ENCODE measurements around the gene SLC49A4.
"Not testable (repeated sequence)": the region's sequence is repeated elsewhere in the genome, so short reads cannot be mapped to it uniquely, and the experiment has no call there.

SLC49A4 gene, protein sequence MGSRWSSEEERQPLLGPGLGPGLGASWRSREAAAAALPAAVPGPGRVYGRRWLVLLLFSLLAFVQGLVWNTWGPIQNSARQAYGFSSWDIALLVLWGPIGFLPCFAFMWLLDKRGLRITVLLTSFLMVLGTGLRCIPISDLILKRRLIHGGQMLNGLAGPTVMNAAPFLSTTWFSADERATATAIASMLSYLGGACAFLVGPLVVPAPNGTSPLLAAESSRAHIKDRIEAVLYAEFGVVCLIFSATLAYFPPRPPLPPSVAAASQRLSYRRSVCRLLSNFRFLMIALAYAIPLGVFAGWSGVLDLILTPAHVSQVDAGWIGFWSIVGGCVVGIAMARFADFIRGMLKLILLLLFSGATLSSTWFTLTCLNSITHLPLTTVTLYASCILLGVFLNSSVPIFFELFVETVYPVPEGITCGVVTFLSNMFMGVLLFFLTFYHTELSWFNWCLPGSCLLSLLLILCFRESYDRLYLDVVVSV

DNA sequence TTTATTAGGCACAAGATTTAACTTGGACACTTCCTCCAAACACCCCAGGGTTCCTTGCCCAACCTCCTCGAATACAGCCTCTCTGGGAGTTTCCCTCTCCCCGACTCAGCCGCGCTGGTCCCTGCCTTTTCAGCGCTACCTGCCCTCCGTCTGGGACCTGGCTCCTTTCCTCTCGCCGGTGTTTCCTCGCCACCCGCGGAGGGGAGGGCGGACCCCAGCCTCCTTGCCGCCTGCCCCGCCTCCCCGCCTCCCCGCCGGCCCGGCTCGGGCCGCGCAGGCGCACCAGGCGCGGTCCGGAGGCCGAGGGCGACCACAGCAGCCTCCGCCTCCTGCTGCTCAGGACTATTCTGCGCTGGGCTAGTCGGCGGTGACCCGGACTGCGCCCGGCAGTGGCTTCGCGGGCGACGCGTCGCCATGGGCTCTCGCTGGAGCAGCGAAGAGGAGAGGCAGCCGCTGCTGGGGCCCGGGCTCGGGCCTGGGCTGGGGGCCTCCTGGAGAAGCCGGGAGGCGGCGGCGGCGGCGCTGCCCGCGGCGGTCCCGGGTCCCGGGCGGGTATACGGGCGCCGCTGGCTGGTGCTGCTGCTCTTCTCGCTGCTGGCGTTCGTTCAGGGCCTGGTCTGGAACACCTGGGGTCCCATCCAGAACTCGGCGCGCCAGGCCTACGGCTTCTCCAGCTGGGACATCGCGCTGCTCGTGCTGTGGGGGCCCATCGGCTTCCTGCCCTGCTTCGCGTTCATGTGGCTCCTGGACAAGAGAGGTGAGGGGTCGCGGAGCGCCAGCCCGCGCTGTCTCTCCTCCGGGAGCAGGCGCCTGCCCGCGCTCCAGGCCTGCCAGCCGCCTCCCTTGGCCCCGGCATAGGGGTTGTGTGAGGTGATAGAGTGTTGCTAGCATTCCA, at the start of gene SLC49A4:
TSS of gene SLC49A4 (plus strand) at position 291 of the 895 bp plus-strand sequence. CDS start at position 415, 124 bp downstream.
- DNase-seq, result no peak

DNA sequence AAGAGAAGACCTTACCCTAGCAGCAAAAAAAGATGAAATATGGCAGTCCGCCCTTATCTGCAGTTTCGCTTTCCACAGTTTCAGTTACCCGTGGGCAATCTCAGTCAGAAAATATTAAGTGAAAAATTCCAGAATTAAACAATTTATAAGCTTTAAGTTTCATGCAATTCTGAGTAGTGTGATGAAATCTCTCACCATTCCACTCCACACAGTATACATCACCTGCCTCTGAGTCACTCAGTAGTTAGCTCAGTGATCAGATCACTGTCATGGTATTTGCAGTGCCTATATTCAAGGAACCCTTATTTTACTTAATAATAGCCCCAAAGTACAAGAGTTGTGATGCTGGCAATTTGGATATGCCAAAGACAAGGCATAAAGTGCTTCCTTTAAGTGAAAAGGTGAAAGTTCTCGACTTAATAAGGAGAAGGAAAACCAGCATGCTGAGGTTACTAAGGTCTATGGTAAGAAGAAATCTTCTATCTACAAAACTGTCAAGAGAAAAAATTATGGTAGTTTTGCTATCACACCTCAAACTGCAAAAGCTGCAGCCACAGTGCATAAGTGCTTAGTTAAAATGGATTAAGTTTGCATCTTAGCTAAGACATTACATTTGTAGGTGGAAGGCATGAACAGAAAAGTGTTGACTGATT, 49.4 kb upstream of the SLC49A4 start:
- DNase-seq, result no peak

DNA sequence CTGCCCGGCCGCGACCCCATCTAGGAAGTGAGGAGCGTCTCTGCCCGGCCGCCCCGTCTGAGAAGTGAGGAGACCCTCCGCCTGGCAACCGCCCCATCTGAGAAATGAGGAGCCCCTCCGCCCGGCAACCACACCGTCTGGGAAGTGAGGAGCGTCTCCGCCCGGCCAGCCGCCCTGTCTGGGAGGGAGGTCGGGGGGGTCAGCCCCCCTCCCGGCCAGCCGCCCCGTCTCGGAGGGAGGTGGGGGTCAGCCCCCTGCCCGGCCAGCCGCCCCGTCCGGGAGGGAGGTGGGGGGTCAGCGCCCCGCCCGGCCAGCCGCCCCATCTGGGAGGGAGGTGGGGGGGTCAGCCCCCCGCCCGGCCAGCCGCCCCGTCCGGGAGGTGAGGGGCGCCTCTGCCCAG, 47.6 kb upstream of the SLC49A4 start:
- not testable (repeated sequence) for DNase-seq

DNA sequence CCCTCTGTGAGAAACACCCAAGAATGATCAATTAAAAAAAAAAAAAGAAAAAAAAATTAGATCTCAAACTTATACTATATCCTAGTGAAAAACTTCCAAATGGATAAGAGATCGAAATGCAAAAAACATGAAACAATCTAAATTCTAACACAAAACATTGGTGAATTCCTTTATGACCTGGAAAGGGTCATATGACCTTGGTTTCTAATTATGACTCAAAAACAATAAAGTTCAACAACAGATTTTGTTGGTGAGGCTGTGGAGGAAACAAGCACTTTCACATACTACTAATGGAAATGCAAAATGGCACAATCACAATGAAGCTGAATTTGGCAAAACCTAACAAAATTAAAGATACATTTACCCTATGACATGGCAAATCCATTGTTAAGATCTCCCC, 46.5 kb upstream of the SLC49A4 start:
- no peak for DNase-seq

DNA sequence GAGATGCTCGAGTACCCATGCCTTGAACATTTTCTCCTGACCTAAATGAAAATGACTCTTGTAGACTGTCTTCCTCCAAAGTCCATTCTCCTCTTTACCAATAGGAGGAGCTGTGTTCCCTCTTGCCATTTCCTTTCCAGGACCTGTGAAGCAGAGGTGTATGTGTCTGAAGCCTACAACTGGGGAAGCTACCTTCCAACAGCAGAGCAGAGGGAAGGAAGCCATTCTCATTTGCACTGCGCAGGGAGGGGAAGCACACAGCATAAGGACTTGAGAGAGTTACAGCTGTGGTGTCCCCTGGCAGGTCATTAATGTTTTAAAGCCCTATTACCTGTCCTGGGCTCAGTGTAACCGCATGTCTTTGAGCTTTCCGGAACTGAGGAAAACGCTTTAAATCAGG, 39.9 kb upstream of the SLC49A4 start:
- DNase-seq, result no peak

DNA sequence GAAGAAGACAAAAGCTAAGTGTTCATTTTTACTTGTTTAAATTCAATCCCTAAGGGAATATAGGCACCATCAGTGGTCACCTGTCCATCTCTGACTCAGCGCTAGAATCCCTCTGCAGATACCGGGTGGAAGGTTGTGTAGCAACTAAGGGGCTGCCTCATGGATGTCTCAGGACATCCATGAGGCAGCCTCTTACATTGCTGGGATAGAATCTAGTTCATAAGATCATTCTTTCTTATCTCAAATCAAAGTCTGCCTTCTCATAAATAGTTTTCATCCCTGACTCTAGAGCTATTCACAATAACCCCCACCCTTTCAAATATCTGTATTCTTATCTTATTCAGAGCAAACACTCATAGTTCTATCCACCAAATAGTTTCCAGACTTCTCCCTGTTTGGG, 39.4 kb upstream of the SLC49A4 start:
- no peak for DNase-seq

DNA sequence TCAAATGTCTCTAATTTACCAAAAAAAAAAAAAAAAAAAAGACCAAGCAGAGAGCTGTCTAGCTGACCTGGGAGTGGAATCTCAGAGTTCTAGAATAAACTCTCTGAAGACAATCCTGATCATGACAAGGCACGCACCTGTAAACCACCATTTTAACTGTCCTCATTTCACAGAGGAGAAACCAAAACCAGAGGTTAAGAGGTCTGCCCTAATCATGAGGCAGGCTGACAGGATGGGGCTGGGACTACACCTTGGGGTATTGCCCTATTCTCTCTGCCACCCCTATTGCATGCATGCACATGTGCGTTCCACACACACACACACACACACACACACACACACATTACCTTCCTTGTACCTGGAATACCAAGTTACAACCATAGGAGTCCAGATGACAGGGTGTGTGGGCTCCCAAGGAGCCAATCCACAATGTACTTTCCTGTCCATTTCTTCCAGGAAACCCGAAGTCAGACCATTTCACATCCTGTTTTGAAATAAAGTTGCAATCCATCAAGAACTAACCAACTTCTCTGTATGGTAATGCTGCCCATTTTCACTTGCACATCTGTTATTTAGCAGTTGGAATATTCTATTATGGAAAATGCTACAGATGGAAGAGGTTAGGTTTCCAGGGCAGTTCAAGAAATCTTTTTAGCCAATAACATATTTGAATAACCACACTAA, 35.9 kb upstream of the SLC49A4 start:
- no peak for DNase-seq

DNA sequence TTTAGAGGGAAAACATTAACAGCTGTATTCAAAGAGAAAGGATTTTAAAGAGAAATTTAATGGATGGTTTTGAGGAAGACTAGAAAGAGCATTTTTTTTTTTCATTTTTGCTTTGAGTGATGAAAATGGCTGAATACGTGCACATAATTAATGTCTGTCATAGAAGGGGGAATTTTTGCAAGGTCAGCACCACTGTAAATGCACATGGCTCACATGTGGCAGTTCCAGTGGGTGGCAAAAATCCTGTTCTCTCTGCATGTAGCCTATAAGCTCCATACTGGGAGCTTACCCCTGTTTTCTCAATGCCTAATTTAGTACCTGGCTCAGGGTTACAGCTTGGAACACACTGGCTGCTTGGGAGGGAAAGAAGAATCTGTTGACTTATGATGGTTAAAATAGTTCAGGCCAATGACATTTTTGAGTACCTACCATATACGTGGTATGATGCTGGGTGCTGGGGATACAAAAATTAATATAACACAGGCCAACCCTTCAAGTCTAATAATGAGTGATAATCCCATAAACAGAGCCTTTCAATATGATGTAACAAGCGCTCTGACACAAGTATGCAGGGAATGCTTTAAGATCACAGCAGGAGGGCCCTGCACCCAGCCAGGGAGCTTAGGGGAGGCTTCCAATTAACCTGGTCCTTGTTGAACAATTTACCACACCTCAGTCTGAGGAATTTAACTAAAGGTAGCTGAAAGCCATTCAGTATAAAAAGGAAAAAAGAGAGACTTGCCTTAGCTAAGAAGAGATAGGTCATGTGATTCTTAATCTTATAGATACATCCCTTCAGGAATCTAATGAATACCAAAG, 34.2 kb upstream of the SLC49A4 start:
- no peak for DNase-seq

DNA sequence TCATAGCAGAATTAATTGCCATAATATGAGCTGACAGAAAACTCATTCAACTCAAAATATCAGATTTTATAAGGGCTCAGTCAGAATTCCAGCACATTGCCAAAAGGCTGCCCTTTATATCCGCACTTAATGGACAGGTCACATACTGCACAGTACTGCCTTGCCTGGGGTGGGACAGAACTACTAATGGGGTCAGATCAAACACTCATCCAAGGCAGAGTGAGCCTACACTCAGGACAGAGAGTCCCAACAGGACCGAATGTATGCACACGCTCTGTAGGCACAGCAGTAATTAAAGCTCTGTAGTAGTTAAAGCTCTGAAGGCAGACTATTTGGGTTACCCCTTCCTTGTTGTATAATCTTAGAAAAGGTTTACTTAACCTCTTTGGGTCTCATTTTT, 28.4 kb upstream of the SLC49A4 start:
- no peak for DNase-seq

DNA sequence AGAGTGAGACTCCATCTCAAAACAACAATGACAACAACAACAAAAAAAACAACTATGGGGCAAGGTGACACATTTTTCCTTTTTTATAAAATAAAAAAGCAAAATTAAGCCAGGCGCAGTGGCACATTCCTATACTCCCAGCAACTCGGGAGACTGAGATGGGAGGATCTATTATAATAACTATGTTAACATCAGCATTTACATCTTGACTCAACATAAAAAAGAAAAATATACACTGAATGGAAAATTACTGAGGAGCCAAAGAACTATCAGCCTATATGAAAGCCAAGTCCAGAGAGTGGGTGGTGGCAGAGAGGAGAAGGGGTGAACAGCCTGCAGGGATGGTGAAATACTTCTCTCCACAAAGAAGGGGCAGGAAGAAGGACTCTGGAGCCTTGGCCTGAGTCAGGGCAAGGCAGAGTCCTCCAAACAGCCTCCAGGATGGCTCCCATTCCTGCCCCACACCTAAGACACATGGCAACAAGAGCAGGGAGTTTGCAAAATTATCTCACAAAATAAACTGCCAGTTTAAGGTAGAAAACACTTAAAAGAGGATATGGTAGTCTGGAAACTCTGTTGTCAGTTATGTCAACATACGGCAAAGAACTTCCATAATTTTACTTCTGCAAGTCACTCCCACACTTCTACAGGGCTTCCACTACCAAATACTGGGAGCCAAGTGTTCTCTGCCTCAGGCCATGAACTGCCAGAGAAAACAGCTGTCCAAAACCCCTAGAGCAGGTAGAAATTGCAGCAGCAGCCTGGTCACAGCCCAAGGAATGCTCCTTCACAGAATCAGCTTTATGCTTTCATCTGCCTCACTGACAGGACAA, 27.1 kb upstream of the SLC49A4 start:
- no peak for DNase-seq

DNA sequence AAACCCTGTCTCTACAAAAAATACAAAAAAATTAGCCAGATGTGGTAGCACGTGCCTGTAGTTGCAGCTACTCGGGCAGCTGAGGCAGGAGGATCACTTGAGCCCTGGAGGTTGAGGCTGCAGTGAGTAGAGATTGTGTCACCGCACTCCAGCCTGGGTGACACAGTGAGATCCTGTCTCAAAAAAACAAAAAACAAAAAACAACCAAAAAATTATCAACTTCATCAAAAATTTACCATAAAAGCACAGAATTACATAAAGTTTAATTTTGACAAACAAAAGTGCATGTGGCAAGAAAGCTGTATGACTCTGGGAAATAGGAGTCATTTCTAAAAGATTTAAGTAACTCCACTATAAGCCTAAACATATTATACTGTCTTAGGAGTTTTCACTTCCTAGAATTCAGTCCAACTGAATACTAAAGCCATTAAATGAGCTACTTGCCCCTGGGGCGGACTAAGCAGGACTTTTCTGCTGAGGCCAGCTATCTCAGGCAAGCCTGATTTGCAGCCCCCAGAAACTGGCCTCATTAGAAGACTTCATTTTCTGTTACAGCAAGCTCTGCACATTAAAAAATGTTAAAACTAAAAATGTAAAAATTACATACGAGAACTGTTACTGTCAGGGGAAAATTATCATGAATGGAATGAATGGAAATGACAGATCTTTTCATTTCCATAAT, 24.2 kb upstream of the SLC49A4 start:
- no peak for DNase-seq

DNA sequence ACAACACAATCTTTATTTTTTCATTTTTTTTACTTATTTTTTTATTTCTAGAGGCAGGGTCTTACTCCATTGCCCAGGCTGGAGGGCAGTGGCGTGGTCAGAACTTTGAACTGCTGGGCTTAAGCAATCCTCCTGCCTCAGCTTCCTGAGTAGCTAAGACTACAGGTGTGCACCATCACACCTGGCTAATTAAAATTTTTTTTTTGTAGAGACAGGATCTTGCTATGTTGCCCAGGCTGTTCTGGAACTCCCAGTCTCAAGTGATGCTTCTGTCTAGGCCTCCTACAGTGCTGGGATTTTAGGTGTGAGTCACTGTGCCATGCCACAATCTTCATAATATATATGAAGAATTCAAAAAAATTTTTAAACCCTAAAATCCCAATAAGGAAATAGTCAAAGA, 22.0 kb upstream of the SLC49A4 start:
- DNase-seq, result no peak

DNA sequence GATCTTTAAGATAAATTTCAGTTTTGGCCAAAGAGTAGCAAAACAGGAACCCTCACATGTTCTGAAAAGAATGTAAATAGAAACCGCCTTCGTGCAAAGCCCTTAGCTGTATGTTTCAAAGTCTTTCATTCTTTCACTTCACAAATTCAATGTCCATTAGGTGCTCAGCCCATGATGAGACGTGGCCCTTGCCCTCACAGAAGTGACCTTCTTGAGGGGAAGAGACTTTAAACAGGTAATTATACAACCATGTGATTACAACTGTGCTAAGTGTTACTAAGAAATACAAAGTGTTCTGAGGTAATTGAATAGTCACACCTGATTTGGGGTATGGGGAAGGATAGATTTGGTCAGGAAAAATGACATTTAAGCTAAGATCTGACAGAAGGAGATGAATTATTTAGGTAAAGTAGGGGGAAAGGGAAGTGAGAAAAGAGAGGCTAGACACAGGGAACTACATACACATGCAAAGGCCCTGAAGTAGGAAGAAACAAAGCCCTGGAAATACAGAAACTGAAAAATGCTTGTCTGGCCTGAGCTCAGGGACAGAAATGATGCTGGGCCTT, 20.8 kb upstream of the SLC49A4 start:
- DNase-seq, result no peak

DNA sequence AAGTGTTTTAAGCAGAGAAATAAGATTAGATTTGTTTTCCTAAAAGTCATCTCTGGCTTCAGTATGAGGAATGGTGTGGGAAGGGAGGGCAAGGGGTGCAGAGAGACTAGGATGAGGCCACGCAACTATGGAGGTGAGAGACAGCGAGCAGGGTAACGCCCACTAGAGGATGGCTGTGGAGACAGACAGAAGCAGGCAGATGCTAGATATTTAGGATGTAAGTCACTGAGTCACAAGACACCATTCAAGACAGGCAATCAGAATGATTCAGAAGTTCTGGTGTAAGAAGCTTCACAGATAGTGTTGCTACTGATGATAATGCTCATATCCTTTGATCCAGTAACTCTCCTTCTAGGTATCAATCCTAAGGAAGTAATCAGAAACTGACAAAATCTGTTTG, 20.3 kb upstream of the SLC49A4 start:
- DNase-seq, result no peak

DNA sequence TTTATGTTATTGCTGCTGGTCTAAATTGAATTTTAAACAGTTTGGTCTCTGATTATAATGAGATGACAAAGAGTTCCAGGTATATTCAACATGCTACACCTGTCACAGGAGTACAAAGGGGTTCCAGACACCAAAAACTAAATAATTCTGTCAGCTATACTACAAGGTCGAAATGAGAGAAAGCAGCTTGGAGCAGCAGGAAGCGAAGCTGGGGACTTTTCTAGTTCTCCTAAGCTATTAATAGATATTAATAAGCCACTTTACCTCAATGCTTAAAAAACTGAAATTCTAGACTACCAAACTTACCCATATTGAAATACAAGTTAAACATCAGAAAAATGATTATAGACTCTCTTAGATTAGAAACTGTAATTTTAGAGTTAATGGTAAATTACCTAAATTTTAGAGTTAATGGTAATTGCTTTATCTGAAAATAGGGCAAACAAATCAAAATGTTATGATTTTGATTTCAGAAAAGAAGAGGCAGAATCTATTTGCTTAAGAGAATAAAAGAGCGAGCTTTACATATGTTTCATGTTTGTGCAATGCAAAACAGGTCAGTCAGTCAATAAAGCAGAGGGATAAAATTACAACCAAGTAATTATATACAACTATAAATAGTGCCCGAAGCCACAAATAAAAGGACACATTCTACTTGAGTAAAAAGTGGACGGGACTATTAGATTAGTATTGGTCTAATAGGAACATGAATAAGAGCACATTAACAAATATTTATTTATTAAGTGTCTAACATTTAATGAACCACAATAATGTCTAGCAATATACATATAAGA, 18.0 kb upstream of the SLC49A4 start:
- DNase-seq, result no peak

DNA sequence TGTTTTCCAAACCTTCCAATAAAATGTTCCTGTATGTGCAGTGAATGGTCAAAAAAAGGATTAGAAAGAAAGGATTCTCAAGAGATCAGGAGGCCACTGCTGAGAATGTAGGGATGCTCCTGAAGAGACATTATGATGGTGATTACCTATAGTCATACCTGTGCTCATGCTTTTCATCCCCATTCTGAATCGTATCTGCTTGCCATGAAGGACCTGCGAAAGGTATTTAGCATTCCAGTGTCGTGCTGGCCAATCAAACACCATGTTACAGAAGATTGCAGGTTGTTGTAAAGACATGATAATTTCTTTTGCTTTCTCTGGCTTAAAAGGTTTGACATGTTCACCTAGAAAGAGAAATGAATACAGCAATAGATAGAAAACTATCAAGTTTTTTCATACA, 17.3 kb upstream of the SLC49A4 start:
- no peak for DNase-seq

DNA sequence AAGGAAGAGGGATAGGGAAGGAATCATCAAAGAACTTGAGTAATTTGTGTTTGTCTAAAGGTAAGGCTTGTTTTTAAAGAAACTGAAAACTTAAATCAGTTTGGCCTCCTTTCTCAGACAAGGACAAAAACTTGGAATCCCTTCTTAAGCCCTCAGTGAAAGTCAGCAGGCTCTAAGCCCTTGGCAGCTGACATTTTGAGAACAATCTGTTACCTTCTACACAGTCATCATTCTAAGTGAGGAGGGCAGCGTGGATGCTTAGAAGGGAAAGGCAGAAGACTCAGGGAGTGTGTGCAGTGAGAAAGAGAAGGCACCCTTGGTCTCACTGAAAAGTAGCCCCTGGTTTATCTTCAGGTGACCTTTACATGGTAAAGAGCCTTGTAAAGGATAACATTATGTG, 12.1 kb upstream of the SLC49A4 start:
- DNase-seq, result no peak

DNA sequence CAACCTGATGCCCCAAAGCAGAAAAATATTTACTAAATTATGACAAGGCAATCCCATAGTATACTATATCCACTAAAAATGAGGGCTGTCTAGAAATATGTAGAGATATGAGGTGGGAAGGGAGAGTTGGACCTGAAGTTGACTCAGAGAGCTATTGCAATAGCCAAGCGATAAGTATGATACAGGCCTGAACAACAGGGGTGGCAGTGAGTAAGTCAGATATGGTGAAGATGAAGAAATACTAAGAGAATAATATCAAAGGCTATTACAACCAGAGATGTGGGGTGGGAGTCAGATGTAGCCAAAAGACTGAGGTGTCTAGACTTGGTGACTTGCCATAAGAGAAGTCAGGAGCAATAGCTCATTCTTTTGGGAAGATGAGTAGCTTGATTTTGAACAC, 10.4 kb upstream of the SLC49A4 start:
- no peak for DNase-seq

DNA sequence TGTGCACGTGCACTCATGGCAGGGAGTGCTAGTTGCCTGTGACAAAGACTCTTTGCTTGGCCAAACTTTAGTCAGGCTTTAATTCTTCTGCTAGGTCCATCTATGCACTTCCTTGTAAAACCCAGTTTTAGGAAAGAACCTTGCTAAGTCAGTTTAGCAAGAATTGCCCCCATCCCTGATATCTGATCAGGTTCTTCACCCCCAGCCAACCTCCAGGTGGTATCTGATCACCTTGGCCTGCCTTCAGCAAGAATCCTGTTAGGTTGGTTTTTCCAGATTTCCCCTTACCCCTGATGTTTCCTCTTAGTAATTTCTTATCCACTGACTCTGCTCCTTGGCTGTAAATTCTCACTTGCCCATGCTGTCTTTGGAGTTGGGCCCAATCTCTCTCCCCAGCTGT, 9.6 kb upstream of the SLC49A4 start:
- DNase-seq, result no peak

Measured in NCI-H1694 (cell line).